Measurements from ENCODE around the gene DHRSX.
"Not testable (repeated sequence)": the region's sequence is repeated elsewhere in the genome, so short reads cannot be mapped to it uniquely, and the experiment has no call there.

The DHRSX gene

DNA sequence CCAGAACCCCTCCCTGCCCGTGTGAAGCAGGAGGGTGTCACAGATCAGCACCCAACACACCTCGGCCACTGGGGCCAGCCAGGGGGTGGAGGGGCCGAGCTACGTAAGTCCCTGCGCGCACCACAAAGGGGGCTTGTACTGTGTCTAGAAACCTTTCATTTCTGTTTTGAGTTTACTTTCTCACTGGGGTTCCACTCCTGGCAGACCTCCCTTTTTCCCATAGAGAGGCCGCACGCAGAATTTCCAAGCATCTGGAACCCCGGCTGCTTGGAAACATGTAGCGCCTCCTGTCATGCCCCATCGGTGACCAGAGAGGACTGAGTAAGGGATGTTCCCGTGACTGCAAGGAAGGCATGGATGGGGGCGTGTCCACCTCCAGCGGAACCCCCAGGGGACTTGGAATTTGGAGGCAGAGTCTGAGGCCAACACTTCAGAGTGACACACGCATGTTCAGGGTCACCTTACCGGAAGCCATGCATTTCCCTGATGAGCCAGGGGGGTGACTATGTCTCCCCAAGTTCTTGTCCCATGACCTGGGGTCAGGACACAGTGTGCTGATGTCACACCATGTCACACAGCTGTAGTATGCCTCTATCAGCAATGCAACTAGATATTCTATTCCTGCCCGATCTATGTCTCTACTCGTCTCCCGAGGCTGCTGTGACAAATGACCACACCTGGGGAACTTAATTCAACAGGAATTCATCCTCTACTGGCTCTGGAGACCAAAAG, 105.3 kb downstream of the DHRSX start:
- no peak for DNase-seq (ENCODE audit: low read depth in 3 of 3)

DNA sequence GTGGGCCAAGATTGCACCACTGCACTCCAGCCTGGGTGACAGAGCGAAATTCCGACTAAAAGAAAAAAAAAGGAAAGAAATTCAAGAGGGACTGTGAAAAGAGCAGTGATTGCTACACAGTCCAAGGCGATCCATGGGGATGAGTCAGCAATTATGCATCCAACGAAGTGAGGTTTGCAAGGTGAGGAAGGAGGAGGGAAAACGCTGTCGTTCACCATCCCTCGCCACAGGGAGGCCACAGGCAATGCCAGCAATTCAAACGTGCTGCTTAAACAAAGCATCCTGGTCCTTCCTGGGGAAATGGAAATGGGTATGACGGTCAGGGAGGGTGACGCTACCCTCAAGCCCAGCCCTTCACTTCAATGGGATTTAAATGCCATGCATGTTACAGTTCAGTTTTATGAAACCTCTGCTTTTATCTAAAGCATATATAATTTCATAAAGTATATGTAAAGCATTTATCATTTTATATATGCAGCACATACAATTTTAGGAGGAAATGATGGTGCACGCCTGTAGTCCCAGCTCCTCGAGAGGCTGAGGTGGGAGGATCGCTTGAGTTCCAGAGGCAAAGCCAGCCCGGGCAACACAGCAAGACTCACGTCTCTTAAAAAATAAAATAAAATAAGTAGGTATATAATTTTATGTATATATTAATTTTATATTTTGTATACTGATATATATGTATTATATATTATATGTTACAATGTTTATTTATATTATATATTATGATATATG, 108.7 kb downstream of the DHRSX start:
- no peak for DNase-seq (ENCODE audit: low read depth in 3 of 3)

DNA sequence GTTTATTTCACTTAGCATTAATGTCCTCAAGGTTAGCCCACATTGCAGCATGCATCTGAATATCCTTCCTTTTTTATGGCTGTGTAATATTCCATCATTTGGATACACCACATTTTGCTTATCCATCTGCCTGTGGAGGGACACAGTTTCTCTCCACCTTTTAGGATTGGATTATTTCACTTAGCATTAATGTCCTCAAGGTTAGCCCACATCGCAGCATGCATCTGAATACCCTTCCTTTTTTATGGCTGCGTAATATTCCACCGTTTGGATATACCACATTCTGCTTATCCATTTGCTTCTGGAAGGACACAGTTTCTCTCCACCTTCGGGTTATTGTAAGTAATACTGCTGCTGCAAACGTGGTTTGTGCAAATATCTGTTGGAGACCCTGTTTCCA, 110.0 kb downstream of the DHRSX start:
- DNase-seq (ENCODE audit: low read depth in 3 of 3) = no peak

DNA sequence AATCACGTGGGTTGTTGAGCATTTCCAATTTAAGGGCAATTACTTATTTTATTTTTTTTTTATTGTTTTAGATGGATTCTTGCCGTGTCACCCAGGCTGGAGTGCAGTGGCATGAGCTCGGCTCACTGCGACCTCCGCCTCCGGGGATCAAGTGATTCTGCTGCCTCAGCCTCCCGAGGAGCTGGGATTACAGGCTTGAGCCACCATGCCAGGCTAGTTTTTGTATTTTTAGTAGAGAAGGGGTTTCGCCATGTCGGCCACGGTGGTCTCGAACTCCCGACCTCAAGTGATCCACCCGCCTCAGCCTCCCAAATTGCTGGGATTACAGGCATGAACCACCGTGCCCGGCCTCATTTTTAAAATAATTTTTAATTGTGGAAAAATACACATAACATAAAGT, 111.0 kb downstream of the DHRSX start:
- DNase-seq (ENCODE audit: low read depth in 3 of 3) = not testable (repeated sequence)

DNA sequence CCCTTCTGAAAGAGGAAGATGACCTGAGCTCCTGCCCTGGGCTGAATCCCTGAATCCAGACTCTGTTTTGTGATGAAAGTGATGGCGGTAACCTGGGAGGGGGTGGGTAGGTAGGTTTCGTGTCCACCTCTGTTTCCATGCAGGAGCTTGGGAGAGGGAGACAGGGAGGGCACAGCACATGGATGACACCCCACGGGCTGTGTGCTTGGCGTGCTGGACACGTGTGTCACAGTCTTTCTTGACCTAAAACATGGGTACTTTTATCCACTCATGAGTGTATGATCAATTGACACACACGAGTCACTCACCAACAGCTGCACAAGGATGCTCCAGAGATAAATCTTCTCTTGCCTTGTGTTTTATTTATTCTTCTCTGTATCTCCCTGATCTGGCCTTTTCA, 111.5 kb downstream of the DHRSX start:
- DNase-seq (ENCODE audit: low read depth in 3 of 3) = no peak

DNA sequence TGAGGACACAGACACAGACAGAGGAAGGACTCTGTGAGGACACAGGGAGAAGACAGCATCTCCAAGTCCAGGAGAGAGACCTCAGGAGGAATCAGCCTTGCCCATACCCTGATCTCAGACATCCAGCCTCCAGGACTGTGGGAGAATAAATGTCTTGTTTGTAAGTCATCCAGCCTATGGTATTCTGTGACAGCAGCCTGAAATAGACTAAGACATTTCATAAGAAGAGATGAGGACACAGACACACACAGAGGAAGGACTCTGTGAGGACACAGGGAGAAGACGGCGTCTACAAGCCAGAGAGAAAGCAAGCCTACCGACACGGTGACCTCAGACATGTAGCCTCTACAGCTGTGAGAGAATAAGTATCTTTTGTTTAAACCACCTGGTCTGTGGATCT, 112.1 kb downstream of the DHRSX start:
- DNase-seq (ENCODE audit: low read depth in 3 of 3) = no peak

DNA sequence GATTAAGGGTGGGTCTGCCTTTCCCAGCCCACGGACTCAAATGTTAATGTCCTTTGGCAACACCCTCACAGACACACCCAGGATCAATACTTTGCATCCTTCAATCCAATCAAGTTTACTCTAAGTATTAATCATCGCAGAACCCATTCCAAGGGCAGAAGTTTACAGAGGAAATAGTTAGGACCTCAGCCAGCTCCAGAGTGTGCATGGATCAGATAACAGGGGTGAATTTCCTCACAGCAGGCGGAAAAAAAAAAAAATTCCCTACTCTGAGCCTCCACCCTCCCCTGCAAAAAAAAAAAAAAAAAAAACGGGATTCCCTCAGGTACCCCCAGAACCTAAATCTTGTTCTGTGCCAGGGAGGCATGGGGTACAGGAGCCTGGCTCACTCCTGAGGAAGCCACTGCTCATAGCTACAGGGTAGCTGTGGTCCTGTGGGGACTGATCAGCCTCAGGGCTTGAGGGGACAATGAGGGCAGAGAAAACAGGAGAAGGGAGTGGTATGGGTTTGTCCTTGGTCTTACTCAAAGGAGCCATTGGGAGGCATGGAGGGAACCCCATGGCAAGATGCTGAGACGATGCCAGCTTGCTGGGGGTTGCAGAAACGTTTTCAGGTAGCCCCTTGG, 113.0 kb downstream of the DHRSX start:
- no peak for DNase-seq (ENCODE audit: low read depth in 3 of 3)

DNA sequence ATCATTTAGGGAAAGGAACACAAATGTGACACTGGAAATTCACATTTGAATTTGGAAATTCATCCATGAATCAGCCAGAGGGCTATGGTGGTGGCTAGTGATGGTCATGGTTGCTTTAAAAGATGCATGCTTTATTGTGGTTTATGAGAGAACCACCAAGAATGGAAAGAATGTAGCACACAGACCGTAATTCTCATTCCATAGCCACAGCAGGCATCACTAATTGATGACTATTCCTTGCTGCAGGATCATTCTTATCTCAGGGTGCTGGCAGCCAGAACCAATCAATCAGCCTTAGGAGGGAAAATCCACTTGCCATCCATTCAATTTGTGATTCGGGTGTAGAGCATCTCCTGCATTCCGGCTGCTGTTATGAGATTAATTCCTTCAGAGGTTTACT, 115.6 kb downstream of the DHRSX start:
- DNase-seq (ENCODE audit: low read depth in 3 of 3) = no peak

DNA sequence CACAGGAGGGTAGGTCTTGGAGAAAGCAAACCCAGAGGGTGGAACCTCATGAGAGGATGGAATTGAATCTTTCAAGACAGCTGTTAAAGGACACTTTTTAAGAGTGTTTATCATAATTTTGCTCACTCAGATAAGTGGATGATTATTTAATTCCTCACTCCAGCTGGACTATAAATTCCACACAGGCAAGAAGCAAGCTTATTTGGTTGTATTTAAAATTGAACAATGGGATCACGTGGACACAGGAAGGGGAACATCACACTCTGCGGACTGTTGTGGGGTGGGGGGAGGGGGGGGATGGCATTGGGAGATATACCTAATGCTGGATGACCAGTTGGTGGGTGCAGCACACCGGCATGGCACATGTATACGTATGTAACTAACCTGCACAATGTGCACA, 116.3 kb downstream of the DHRSX start:
- DNase-seq (ENCODE audit: low read depth in 3 of 3) = no peak

DNA sequence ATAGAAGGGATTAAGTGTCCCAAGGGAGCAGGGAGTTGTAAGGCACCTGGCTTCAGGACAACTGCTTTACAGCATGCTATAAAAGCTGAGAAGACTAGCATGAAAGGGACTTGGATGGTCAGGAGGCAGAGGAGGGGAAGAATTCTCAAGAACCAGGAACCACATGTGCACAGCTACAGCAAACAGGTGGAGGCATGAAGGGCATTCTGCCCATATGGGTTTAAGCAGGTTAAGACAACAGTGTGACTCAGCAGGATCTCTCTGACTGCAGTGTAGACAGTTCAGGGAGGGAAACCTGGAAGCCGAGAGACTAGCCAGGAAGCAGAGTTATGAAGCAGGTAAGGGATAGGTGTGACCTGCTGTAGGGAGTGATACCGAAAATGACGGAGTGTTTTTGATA, 117.0 kb downstream of the DHRSX start:
- no peak for DNase-seq (ENCODE audit: low read depth in 3 of 3)

DNA sequence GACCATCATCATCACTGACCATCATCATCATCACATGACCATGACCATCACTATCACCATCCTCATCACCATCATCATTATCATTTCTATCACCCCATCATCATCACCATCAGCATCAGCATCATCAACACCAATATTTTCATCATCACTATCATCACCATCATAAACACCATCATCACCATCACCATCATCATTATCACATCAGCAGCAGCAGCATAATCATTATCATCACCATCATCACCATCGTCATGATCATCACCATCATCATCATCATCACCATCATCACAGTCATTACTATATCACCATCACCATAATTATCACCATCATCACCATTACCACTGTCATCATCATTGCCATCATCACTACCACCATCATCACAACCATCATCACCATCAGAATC, 117.6 kb downstream of the DHRSX start:
- no peak for DNase-seq (ENCODE audit: low read depth in 3 of 3)

DNA sequence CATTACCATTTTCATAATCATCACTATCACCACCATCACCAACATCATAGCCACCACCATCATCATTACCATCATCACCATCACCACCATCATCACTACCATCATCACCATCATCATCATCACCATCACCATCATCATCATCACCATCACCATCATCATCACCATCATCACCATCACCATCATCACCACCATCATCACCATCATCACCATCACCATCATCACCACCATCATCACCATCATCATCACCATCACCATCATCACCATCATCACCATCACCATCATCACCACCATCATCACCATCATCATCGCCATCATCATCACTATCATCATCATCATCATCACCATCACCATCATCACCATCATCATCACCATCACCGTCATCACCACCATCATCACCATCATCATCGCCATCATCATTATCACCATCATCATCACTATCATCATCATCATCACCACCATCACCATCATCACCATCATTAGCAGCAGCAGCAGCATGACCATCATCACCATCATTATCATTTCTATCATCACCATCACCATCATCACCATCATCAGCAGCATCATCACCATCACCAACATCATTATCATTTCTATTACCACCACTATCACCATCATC, 118.2 kb downstream of the DHRSX start:
- DNase-seq (ENCODE audit: low read depth in 3 of 3) = not testable (repeated sequence)

DNA sequence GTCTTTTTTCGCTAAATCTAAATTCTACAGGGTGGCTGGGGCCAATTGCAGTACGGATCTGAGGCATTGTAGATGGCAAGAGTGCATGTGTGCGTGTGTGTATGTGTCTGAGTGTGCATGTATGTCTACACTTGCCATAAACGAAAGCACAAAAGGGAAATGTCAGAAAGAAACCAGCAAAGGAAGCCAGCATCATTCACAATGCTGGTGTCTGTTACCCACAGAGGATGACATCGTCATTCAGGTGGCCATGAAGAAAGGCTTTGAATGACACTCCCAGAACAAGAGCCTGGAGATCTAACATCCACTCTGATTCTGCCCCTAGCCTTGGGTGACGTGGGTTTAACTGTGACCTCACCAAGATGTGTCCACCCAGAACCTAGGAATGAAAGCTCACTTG, 124.6 kb downstream of the DHRSX start:
- DNase-seq (ENCODE audit: low read depth in 3 of 3) = no peak

DNA sequence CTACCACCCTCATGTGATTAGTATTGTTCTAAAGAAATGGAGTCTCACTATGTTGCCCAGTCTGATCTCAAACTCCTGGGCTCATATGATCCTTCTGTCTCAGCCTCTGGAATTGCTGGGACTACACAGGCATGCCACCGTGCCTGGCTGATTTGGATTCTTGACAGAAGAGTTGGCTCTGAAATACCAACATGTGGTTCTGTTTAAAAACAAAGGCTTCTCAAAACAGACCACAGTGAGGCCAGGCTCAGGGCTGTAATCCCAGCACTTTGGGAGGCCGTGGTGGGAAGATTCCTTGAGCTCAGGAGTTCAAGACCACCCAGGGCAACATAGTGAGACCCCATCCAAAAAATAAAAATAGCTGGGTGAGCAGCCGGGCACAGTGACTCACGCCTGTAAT, 126.7 kb downstream of the DHRSX start:
- no peak for DNase-seq (ENCODE audit: low read depth in 3 of 3)

DNA sequence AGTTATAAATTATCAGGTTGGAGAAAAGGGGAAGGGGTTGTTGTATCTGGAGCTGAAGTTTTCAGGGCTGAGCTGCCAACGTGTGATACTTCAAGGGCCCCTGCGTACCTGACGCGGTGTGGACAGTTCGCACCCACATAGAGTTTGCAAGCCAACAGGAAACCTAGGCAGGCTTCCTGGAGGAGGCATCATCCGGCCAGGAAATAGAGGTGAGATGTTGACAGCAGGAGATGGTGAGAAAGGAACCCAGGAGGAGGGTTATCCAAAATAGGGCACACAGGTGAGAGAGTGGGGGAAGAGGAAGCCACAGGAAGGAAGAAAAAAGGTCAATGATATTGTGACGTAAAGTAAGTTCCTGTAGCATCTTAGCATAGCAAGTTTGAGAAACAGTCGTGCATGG, 127.2 kb downstream of the DHRSX start:
- no peak for DNase-seq (ENCODE audit: low read depth in 3 of 3)

DNA sequence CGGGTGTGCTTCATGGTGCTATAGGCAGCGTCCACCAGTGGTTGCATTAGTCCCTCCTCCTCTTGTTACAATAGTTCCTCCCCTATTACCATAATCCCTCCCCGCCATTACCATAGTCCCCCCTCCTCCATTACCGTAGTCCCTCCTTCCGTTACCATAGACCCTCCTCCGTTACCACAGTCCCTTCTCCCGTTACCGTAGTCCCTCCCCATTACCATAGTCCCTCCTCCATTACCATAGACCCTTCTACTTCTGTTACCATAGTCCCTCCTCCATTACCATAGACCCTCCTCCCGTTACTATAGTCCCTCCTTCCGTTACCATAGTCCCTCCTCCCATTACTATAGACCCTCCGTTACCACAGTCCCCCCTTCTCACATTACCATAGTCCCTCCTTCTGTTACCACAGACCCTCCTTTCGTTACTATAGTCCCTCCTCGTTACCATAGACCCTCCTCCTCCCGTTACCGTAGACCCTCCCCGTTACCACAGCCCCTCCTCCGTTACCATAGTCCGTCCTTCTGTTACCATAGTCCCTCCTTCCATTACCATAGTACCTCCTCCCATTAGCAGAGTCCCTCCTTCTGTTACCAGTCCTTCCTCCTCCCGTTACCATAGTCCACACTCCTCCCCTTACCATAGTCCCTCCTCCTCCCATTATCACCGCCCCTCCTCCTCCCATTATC, 129.6 kb downstream of the DHRSX start:
- DNase-seq (ENCODE audit: low read depth in 3 of 3) = no peak

DNA sequence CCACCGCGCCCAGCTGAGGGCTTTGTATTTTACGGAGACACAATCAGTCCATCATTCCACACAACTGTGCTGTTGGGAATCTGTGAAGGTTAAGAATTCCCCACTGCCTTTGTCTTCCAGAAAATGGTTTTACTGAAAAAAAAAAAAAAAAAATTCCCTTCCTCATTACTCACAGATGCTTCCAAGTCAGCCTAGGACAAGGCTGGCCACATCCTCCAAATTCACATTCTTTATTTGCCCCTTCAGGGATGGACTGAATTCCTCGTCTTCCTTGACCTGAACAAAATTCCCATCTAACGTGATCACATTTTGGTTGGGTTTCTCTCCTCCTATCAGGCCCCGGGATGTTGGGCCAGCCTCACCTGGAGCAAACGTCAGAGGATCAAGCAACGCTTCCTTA, 130.3 kb downstream of the DHRSX start:
- no peak for DNase-seq (ENCODE audit: low read depth in 3 of 3)

DNA sequence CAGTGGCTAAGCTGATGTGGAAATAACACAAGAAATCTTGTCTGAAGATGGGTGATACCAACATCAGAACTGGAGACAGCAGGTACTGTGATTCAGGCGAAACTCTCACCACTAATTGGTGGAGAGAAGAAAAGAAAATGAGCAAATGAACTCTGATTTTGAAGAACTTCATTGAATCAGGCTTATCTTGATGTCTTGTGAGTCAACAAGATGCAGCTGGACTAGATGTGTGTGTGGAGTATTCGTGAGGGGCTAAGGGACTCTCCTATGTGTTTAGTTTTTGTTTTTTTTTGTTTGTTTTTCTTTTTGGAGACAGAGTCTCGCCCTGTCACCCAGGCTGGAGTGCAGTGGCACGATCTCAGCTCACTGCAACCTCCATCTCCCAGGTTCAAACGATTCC, 131.6 kb downstream of the DHRSX start:
- no peak for DNase-seq (ENCODE audit: low read depth in 3 of 3)

DNA sequence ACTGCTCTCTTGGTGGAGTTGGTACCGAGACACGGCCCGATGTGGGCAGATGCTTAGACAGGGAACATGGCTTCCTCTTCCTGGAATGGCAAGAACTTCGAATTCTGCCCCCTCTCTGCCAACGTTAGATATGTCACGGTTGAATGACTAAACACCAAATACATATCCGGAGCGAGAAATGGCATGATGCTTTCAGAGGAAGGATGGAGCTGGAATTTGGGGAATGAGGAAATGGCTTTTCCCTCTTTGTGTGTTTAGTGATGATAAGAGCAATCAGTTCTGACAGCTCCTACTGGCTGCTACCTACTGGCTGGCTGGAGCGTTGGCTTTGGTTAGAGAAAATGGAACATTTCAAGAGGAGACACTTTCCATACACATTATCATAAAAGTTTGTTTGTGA, 140.0 kb downstream of the DHRSX start:
- DNase-seq (ENCODE audit: low read depth in 3 of 3) = no peak

DNA sequence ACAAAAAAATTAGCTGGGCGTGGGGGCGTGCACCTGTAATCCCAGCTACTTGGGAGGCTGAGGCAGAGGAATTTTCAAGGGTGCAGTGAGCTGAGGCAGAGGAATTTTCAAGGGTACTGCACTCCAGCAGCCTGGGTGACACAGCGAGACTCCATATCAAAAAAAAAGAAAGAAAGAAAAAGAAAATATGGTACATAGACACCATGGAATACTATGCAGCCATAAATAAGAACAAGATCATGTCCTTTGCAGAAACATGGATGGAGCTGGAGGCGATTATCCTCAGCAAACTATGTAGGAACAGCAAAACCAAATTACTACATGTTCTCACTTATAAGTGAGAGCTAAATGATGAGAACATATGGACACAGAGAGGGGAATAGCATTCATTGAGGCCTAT, 141.3 kb downstream of the DHRSX start:
- DNase-seq (ENCODE audit: low read depth in 3 of 3) = not testable (repeated sequence)

DNA sequence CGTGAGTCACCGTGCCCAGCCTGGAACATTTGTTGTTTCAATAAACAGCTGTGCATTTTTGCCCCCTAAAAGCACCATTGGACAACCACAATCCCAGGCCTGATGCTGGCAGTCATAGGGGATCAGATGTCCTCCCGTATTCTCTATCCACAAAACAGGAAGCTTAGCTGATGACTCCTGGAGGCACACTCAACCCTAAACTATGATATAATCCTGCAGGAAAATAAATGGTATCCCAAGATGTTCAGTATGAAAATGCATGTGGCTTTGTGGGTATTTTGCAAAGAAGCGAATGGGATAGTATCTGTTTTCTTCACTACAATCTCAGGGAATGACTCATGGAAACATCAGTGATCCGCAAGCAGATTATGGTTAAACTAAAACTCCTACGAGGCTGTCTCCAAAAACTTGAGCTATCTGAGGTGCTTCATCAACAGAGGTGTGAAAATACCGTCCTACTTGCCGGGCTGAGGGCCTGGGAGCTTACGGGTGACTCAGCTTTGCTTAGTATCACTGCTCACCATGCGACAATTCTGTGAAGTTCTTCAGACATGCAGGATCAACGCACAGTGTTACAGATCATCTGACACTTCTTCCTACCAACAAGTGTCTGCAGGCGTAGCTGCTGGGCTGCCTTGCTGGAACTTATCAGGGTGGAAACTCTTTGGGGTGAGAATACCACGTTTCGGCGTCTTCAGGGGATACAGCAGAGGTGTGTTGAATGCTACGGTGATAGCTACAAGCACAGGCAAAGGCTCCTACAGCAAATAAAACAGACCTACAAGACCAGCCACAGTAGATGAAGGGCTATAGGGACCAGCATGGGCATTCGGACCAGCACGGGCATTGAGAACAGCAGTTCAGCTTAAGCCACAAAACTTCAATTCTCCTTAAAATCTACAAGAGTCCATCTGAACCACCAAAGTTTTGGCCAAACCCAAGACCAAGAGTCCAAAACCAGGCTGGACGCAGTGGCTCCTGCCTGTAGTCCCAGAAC, 148.5 kb downstream of the DHRSX start:
- no peak for DNase-seq (ENCODE audit: low read depth in 3 of 3)

All from stimulated activated CD4-positive, alpha-beta T cell treated with anti-CD3 and anti-CD28 coated beads, TNF-alpha, amount 100 ng/mL, for 48 hours (primary cell).